Endothelial cell of umbilical vein (primary cell): Measurements from ENCODE around the gene DSCAML1. TPM values are rescaled to one million over a fixed set of nuclear protein-coding genes. Genes with fewer than 3 reads are reported as not detected.

Source experiments
- BruUV-seq: library from RNA; stranded (reverse); fragments of 400-500 nt; replicated peaks from 2 replicates; lab custom pipeline; 2021; lab: Mats Ljungman, UMichigan
- CTCF ChIA-PET: fragments of 300-600, 350-600 bp; sonication (Branson Sonifier 250); formaldehyde crosslinking; loops from one replicate; lab custom pipeline; 2021; ENCODE audit warnings: antibody characterized with exemption, inconsistent platforms; lab: Charles Lee
- POLR2A ChIA-PET: fragments of 300-600, 350-600 bp; sonication (Branson Sonifier 250); formaldehyde crosslinking; loops from one replicate; lab custom pipeline; 2021; ENCODE audit warnings: antibody characterized with exemption, inconsistent platforms; lab: Charles Lee
- DNase-seq: peaks from one replicate; pipeline ENCODE4 v3.0.0-alpha.2; 2011; ENCODE audit warnings: low read depth, low spot score
- FAIRE-seq: peaks from 2 replicates; lab custom pipeline; 2011; peaks lifted over from hg19 to GRCh38; lab: Jason Lieb, UNC
- H2AFZ ChIP-seq: 2 replicates; pipeline ENCODE4 v1.6.0; 2012; ENCODE audit warnings: low read depth, low read length, control low read depth, inconsistent platforms
- H3K27ac ChIP-seq: 2 replicates; pipeline ENCODE4 v1.5.1; 2011; ENCODE audit warnings: low read depth, mild to moderate bottlenecking, control low read depth, low read length, moderate library complexity; ENCODE audit not compliant: insufficient read depth
- H3K27me3 ChIP-seq, 2 experiments: 2 replicates each; pipeline versions ENCODE4 v1.6.0 to v1.6.1; 2011; ENCODE audit warnings: low read length in 2 of 2, mixed read lengths in 1 of 2; ENCODE audit not compliant: control insufficient read depth in 2 of 2, insufficient read depth in 2 of 2
- H3K36me3 ChIP-seq, 2 experiments: 2 replicates in 1 of 2; 3 replicates in 1 of 2; pipeline ENCODE4 v1.5.1; 2011; ENCODE audit warnings: low read length in 2 of 2, mild to moderate bottlenecking in 1 of 2, moderate library complexity in 1 of 2; ENCODE audit not compliant: control insufficient read depth in 2 of 2, insufficient read depth in 2 of 2; ENCODE audit errors: extremely low read depth in 1 of 2
- H3K4me1 ChIP-seq: 3 replicates; pipeline ENCODE4 v1.5.1; 2011; ENCODE audit warnings: mild to moderate bottlenecking, low read length; ENCODE audit not compliant: control insufficient read depth, insufficient read depth; ENCODE audit errors: extremely low read depth
- H3K4me2 ChIP-seq: 2 replicates; pipeline ENCODE4 v1.6.1; 2011; ENCODE audit warnings: low read length, control low read depth, mixed read lengths; ENCODE audit not compliant: insufficient read depth
- H3K4me3 ChIP-seq, 3 experiments: fragments of 200-600 bp in 1 of 3; sonication (generic), shearing (Covaris generic) in 1 of 3; replicated peaks in 1 of 3; 2 replicates each; pipeline ENCODE4 v1.5.1; 2011 to 2016; ENCODE audit warnings: control low read depth in 3 of 3, low read length in 3 of 3, mild to moderate bottlenecking in 2 of 3, inconsistent platforms in 1 of 3, low read depth in 1 of 3, moderate library complexity in 1 of 3; ENCODE audit not compliant: insufficient read depth in 1 of 3
- H3K79me2 ChIP-seq: 2 replicates; pipeline ENCODE4 v1.6.0; 2012; ENCODE audit warnings: low read length, inconsistent platforms; ENCODE audit not compliant: control insufficient read depth, insufficient read depth
- H3K9ac ChIP-seq: replicated peaks from 2 replicates; pipeline ENCODE3; 2011; ENCODE audit warnings: low read length, control low read depth; ENCODE audit not compliant: insufficient read depth; ENCODE audit errors: extremely low read depth
- H3K9me1 ChIP-seq: replicated peaks from 3 replicates; pipeline ENCODE4 v1.6.0; 2011; ENCODE audit warnings: mild to moderate bottlenecking, low read length; ENCODE audit not compliant: control insufficient read depth, insufficient read depth; ENCODE audit errors: extremely low read depth
- H3K9me3 ChIP-seq: replicated peaks from 2 replicates; pipeline ENCODE4 v1.5.1; 2012; ENCODE audit warnings: low read length, inconsistent platforms; ENCODE audit not compliant: control insufficient read depth, insufficient read depth
- H4K20me1 ChIP-seq: replicated peaks from 2 replicates; pipeline ENCODE3; 2011; ENCODE audit warnings: mild to moderate bottlenecking, low read length; ENCODE audit not compliant: control insufficient read depth, insufficient read depth; ENCODE audit errors: extremely low read depth
- EZH2 ChIP-seq: IDR thresholded peaks from 2 replicates; pipeline ENCODE4 v1.6.1; 2012; ENCODE audit warnings: borderline replicate concordance, low read depth, mild to moderate bottlenecking, moderate library complexity, low read length, inconsistent platforms; ENCODE audit not compliant: severe bottlenecking
- FOS ChIP-seq: IDR thresholded peaks from 2 replicates; pipeline ENCODE4 v1.6.1; 2011; ENCODE audit warnings: mild to moderate bottlenecking, low read length, moderate library complexity, borderline replicate concordance; ENCODE audit not compliant: insufficient read depth
- GATA2 ChIP-seq: IDR thresholded peaks from 2 replicates; pipeline ENCODE4 v1.7.0; 2011; ENCODE audit warnings: low read depth, mild to moderate bottlenecking, moderate library complexity, mixed read lengths, low read length; ENCODE audit not compliant: insufficient read length, insufficient read depth
- JUN ChIP-seq: IDR thresholded peaks from 2 replicates; pipeline ENCODE4 v1.6.1; 2011; ENCODE audit warnings: borderline replicate concordance, low read depth; ENCODE audit not compliant: insufficient read length, insufficient read depth
- MYC ChIP-seq: IDR thresholded peaks from one replicate; pipeline ENCODE4 v1.6.1; 2011; ENCODE audit warnings: mild to moderate bottlenecking, low read depth, low read length
- POLR2A ChIP-seq: IDR thresholded peaks from 2 replicates; pipeline ENCODE4 v1.6.1; 2012; ENCODE audit warnings: low read depth, mild to moderate bottlenecking, control low read depth, low read length
- POLR2AphosphoS5 ChIP-seq: IDR thresholded peaks from 2 replicates; pipeline ENCODE4 v1.6.1; 2012; ENCODE audit warnings: low read depth, mild to moderate bottlenecking, control low read depth, low read length, moderate library complexity; ENCODE audit not compliant: insufficient read depth
- dilution Hi-C: fragments of 300-500 bp; cut with MboI; formaldehyde crosslinking; loops from one replicate; pipeline ENCODE4 v1.15.0; 2019; ENCODE audit warnings: low sequenced_read_pairs; ENCODE audit not compliant: extremely low pct_ligation_motif_present
- intact Hi-C: fragments of 100-400 bp; cut with micrococcal nuclease; formaldehyde crosslinking; loops from one replicate; pipeline ENCODE4 v1.10.0; 2022
- polyA plus RNA-seq, 4 experiments: library from polyadenylated mRNA; depleted of rRNA in 3 of 4; stranded (reverse) in 3 of 4; unstranded in 1 of 4; fragments of >200 nt; gene quantifications; 2 replicates each; pipeline versions ENCODE4 v1.2.1 to v1.2.3, GENCODE V29; 2011 to 2012; ENCODE audit warnings: missing spikeins in 1 of 4
- total RNA-seq: library from RNA; stranded (reverse); gene quantifications from 2 replicates; pipeline ENCODE4 v1.2.3, GENCODE V29; 2021
- TF ChIP-seq, protein P1 (sequence below): IDR thresholded peaks from 2 replicates; pipeline ENCODE4 v1.6.1; 2011; ENCODE audit not compliant: insufficient read depth, insufficient read length
- TF ChIP-seq, protein P2 (sequence below), 2 donors: IDR thresholded peaks; 1 replicate in 1 of 2; 2 replicates in 1 of 2; pipeline ENCODE4 v1.5.1; 2011; ENCODE audit warnings: low read length in 2 of 2, mild to moderate bottlenecking in 2 of 2, moderate library complexity in 2 of 2, control low read depth in 1 of 2, inconsistent platforms in 1 of 2, low read depth in 1 of 2; ENCODE audit not compliant: insufficient read depth in 1 of 2; ENCODE audit errors: extremely low read depth in 1 of 2

Gene DSCAML1
- total and polyA plus RNA-seq, 2 donors (not counting 3 experiments of a cell fraction or from before 2014, with no cell fraction given): not detected

DNA sequence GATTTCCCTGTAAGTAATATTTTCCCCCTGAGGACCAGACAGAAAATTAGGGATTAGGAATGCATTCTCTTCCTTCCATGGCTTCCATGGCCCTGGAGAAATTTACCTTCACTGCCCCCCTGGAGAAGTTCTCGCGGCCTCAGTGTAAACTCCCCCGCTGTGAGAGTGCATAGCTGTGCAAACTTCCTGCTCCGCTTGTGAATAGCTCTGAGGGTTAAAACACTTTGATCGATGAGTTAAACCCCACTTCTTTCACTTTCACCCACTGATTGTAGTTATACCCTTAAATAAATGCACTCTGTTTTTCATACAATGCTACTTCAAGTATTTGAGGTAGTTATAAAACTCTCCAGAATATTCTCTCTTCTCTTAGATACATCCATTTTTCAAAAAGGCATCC, 190.8 kb downstream of the DSCAML1 start:
- H3K36me3 ChIP-seq: no peaks in the 10 kb centered on the region
- H2AFZ ChIP-seq: no peak overlapping the region
- ChIA-PET POLR2A (no interaction called here), CTCF (interaction anchor here (1.0 to 1.4 kb wide), 3 partner anchors 10 to 15 kb away, joined by 3 to 4 read pairs (median 3); no protein-coding TSS in a partner anchor)
- H3K27ac ChIP-seq: no peak overlapping the region
- no peaks in the 10 kb centered on the region for H3K79me2 ChIP-seq
- DNase-seq (no peak), FAIRE-seq (no peak)
- no peaks in the 10 kb centered on the region for H4K20me1 ChIP-seq
- no peaks in the 10 kb centered on the region for H3K4me1 ChIP-seq
- no peak overlapping the region for H3K4me3 ChIP-seq
- no peak overlapping the region for H3K9ac ChIP-seq
- TF ChIP-seq EZH2 (no peak), POLR2A (no peak), MYC (no peak)
- H3K27me3 ChIP-seq: no peaks in the 10 kb centered on the region
- no peaks in the 10 kb centered on the region for H3K9me3 ChIP-seq
- BruUV-seq: no TSS peak
- H3K4me2 ChIP-seq: no peak overlapping the region
- dilution Hi-C loops: no loop called here
- intact Hi-C loops: no loop called here
- H3K9me1 ChIP-seq: no peaks in the 10 kb centered on the region

DNA sequence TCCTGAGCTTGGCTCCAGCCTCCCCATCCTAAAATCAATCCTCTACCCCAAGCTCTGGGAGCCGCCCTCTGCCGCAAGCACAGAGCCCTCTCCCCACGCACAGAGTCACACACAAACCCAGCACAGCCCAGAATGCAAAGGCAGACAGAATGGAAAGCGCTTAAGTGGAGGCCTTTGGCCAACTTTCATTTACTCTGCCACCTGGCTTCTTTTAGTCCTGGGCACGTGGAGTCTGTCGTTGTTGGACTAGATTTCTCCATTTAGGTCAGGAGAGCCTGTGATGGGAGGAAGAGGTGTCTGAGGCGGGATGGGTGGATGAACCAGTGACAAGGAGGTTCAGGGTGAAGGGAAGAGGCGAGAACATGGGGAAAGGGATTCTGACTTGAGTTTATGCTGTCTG, 191.7 kb downstream of the DSCAML1 start:
- Histone ChIP-seq H3K27me3 (no peaks in the 10 kb centered on the region), H3K9me3 (no peaks in the 10 kb centered on the region), H3K4me3 (no peak overlapping the region), H4K20me1 (no peaks in the 10 kb centered on the region), H3K79me2 (no peaks in the 10 kb centered on the region), H3K9ac (no peak overlapping the region), H3K27ac (no peak overlapping the region), H3K9me1 (no peaks in the 10 kb centered on the region), H2AFZ (no peak overlapping the region), H3K4me1 (no peaks in the 10 kb centered on the region), H3K4me2 (no peak overlapping the region), H3K36me3 (no peaks in the 10 kb centered on the region)
- dilution Hi-C loops (no loop called here), intact Hi-C loops (no loop called here)
- TF ChIP-seq POLR2A: no peak
- TF ChIP-seq JUN: no peak
- TF ChIP-seq, protein P1, sequence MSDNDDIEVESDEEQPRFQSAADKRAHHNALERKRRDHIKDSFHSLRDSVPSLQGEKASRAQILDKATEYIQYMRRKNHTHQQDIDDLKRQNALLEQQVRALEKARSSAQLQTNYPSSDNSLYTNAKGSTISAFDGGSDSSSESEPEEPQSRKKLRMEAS: no peak
- TF ChIP-seq EZH2: no peak
- no peak for TF ChIP-seq POLR2AphosphoS5
- TF ChIP-seq, protein P2, sequence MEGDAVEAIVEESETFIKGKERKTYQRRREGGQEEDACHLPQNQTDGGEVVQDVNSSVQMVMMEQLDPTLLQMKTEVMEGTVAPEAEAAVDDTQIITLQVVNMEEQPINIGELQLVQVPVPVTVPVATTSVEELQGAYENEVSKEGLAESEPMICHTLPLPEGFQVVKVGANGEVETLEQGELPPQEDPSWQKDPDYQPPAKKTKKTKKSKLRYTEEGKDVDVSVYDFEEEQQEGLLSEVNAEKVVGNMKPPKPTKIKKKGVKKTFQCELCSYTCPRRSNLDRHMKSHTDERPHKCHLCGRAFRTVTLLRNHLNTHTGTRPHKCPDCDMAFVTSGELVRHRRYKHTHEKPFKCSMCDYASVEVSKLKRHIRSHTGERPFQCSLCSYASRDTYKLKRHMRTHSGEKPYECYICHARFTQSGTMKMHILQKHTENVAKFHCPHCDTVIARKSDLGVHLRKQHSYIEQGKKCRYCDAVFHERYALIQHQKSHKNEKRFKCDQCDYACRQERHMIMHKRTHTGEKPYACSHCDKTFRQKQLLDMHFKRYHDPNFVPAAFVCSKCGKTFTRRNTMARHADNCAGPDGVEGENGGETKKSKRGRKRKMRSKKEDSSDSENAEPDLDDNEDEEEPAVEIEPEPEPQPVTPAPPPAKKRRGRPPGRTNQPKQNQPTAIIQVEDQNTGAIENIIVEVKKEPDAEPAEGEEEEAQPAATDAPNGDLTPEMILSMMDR (IDR thresholded peaks at IDR 0.05; ENCODE audit: extremely low read depth in 1 of 2, insufficient read depth in 1 of 2, low read depth in 1 of 2, low read length in 2 of 2): no peak
- TF ChIP-seq FOS: no peak
- no peak for TF ChIP-seq MYC
- TF ChIP-seq GATA2: no peak
- BruUV-seq: no TSS peak
- FAIRE-seq: no peak
- ChIA-PET POLR2A (no interaction called here), CTCF (interaction anchor here (1.0 kb wide), 1 partner anchor 11 kb away, joined by 4 read pairs; no protein-coding TSS in a partner anchor)
- DNase-seq: no peak
